Kidney (tissue), 14 donors: ENCODE results near the gene STMND1. TPM values are rescaled to one million over a fixed set of nuclear protein-coding genes. Genes with fewer than 3 reads are reported as not detected.

ENCODE experiments used
- DNase-seq, 5 donors: peaks; one replicate each; pipeline ENCODE4 v3.0.0-alpha.2; 2013 to 2020
- FAIRE-seq: peaks from 2 replicates; lab custom pipeline; 2012; peaks lifted over from hg19 to GRCh38; lab: Jason Lieb, UNC
- H3K27ac ChIP-seq, 2 donors: one replicate each; pipeline ENCODE4 v1.7.0; 2013; ENCODE audit warnings: low read depth in 2 of 2, low read length in 2 of 2, inconsistent platforms in 1 of 2
- H3K27me3 ChIP-seq: one replicate; pipeline ENCODE4 v1.7.1; 2013; ENCODE audit warnings: low read length, inconsistent platforms; ENCODE audit not compliant: control insufficient read depth, insufficient read depth
- H3K36me3 ChIP-seq, 3 donors: one replicate each; pipeline versions ENCODE4 v1.7.0 to v1.7.1; 2013; ENCODE audit warnings: low read length in 3 of 3, control low read depth in 1 of 3, inconsistent platforms in 1 of 3; ENCODE audit not compliant: insufficient read depth in 3 of 3, control insufficient read depth in 2 of 3
- H3K4me1 ChIP-seq, 3 donors: one replicate each; pipeline versions ENCODE4 v1.7.0 to v1.7.1; 2013; ENCODE audit warnings: low read length in 3 of 3, inconsistent platforms in 1 of 3, low read depth in 1 of 3; ENCODE audit not compliant: control insufficient read depth in 2 of 3, insufficient read depth in 2 of 3
- H3K4me3 ChIP-seq, 3 donors: one replicate each; pipeline versions ENCODE4 v1.7.0 to v1.8.1; 2013; ENCODE audit warnings: low read length in 3 of 3, control low read depth in 1 of 3, inconsistent platforms in 1 of 3
- H3K9ac ChIP-seq, 3 donors: one replicate each; pipeline versions ENCODE4 v1.7.0 to v1.7.1; 2013; ENCODE audit warnings: low read length in 3 of 3, control low read depth in 1 of 3, inconsistent platforms in 1 of 3
- H3K9me3 ChIP-seq, 3 donors: one replicate each; pipeline versions ENCODE4 v1.7.0 to v1.7.1; 2013; ENCODE audit warnings: low read length in 3 of 3, control low read depth in 1 of 3, inconsistent platforms in 1 of 3; ENCODE audit not compliant: control insufficient read depth in 2 of 3, insufficient read depth in 1 of 3
- CTCF ChIP-seq: IDR thresholded peaks from 3 replicates; pipeline ENCODE4 v1.5.1; 2012; ENCODE audit warnings: mild to moderate bottlenecking, moderate library complexity, borderline replicate concordance; ENCODE audit not compliant: insufficient read depth; ENCODE audit errors: extremely low read depth
- intact Hi-C: fragments of 100-400 bp; cut with DNase I; formaldehyde crosslinking; loops from one replicate; pipeline ENCODE4 v1.11.1; 2022
- polyA plus RNA-seq: library from polyadenylated mRNA; stranded (reverse); fragments of 350-450 nt; fragmentation: Illumina TruSeq; extraction: RNeasy Lipid Tissue Mini Kit (QIAGEN cat#74804); gene quantifications from one replicate; pipeline ENCODE4 v1.2.3, GENCODE V29; 2014; ENCODE audit warnings: low read depth, low replicate concordance; ENCODE audit not compliant: insufficient read depth
- total RNA-seq: library from RNA; stranded (reverse); fragmentation: NEBNext Ultra II Directional; extraction: Animal tissue kit (Norgen Biotek cat#: 25700); gene quantifications from one replicate; pipeline ENCODE4 v1.2.1, GENCODE V29; 2021
- donor health status: control.
- donor health status: control.
- donor health status: control.
- donor health status: control.
- donor health status: control.
- donor health status: DM: yes; HTN: yes; CAD: no.
- donor health status: Normal renal cell carcinoma (clear cell type).

Gene STMND1
- total and polyA plus RNA-seq, 2 donors from 2014 or later, result not detected

GRCh38 chr6:17058550-17058949 is 43.3 kb upstream of the STMND1 start:
- Histone ChIP-seq H3K36me3 (no peaks in the 10 kb centered on the region), H3K27ac (no peak overlapping the region), H3K4me3 (no peak overlapping the region), H3K9ac (no peak overlapping the region), H3K9me3 (no peaks in the 10 kb centered on the region), H3K27me3 (no peaks in the 10 kb centered on the region), H3K4me1 (no peaks in the 10 kb centered on the region)
- no peak for DNase-seq
- TF ChIP-seq CTCF, result no peak
- intact Hi-C loops, result no loop called here
- no peak for FAIRE-seq

GRCh38 chr6:17059022-17059421 is 42.8 kb upstream of the STMND1 start:
- no peak for DNase-seq
- H3K36me3 ChIP-seq, result no peaks in the 10 kb centered on the region
- H3K9ac ChIP-seq, result no peak overlapping the region
- TF ChIP-seq CTCF, result no peak
- FAIRE-seq, result no peak
- no peaks in the 10 kb centered on the region for H3K27me3 ChIP-seq
- H3K4me3 ChIP-seq, result no peak overlapping the region
- no peaks in the 10 kb centered on the region for H3K4me1 ChIP-seq
- intact Hi-C loops, result no loop called here
- no peaks in the 10 kb centered on the region for H3K9me3 ChIP-seq
- H3K27ac ChIP-seq, result no peak overlapping the region

- Histone ChIP-seq H3K9ac (no peak overlapping the region), H3K9me3 (no peaks in the 10 kb centered on the region), H3K27ac (no peak overlapping the region), H3K36me3 (no peaks in the 10 kb centered on the region), H3K27me3 (no peaks in the 10 kb centered on the region), H3K4me1 (no peaks in the 10 kb centered on the region), H3K4me3 (no peak overlapping the region)
- no peak for FAIRE-seq
- DNase-seq, result no peak
- intact Hi-C loops, result no loop called here
- no peak for TF ChIP-seq CTCF
Observed at GRCh38 chr6:17059850-17060249, 42.0 kb upstream of the STMND1 start.

GRCh38 chr6:17061097-17061496 is 40.8 kb upstream of the STMND1 start:
- no peak for FAIRE-seq
- Histone ChIP-seq H3K9ac (no peak overlapping the region), H3K27me3 (no peaks in the 10 kb centered on the region), H3K4me1 (no peaks in the 10 kb centered on the region), H3K9me3 (no peaks in the 10 kb centered on the region), H3K4me3 (no peak overlapping the region), H3K36me3 (no peaks in the 10 kb centered on the region), H3K27ac (no peak overlapping the region)
- TF ChIP-seq CTCF, result no peak
- intact Hi-C loops, result no loop called here
- DNase-seq, result no peak
